Measurements from ENCODE around the gene PRF1.

The PRF1 gene

GRCh38 chr10:70576803-70577517 is 25.6 kb downstream of the PRF1 start:
- peak; percentile 48 for DNase-seq (ENCODE audit: low spot score)

- DNase-seq (ENCODE audit: low spot score): peak; percentile 33
Measured at GRCh38 chr10:70575874-70576802, 26.4 kb downstream of the PRF1 start.

GRCh38 chr10:70575486-70575873 is 27.1 kb downstream of the PRF1 start:
- DNase-seq (ENCODE audit: low spot score): no peak

GRCh38 chr10:70573599-70574506 is 28.7 kb downstream of the PRF1 start:
- DNase-seq (ENCODE audit: low spot score): no peak

GRCh38 chr10:70571636-70572439 is 30.7 kb downstream of the PRF1 start:
- DNase-seq (ENCODE audit: low spot score): no peak

GRCh38 chr10:70571236-70571635 is 31.3 kb downstream of the PRF1 start:
- DNase-seq (ENCODE audit: low spot score): no peak

GRCh38 chr10:70568781-70569495 is 33.6 kb downstream of the PRF1 start:
- no peak for DNase-seq (ENCODE audit: low spot score)

GRCh38 chr10:70568113-70568512 is 34.4 kb downstream of the PRF1 start:
- DNase-seq (ENCODE audit: low spot score): no peak

- no peak for DNase-seq (ENCODE audit: low spot score)
Measured at GRCh38 chr10:70567603-70568002, 34.9 kb downstream of the PRF1 start.

- no peak for DNase-seq (ENCODE audit: low spot score)
Measured at GRCh38 chr10:70566515-70567290, 35.8 kb downstream of the PRF1 start.

GRCh38 chr10:70565556-70566514 is 36.7 kb downstream of the PRF1 start:
- DNase-seq (ENCODE audit: low spot score): no peak

GRCh38 chr10:70564901-70565351 is 37.6 kb downstream of the PRF1 start:
- DNase-seq (ENCODE audit: low spot score): no peak

- no peak for DNase-seq (ENCODE audit: low spot score)
Measured at GRCh38 chr10:70564113-70564725, 38.3 kb downstream of the PRF1 start.

- no peak for DNase-seq (ENCODE audit: low spot score)
Measured at GRCh38 chr10:70563230-70563629, 39.3 kb downstream of the PRF1 start.

GRCh38 chr10:70562036-70562755 is 40.3 kb downstream of the PRF1 start:
- DNase-seq (ENCODE audit: low spot score): no peak

- DNase-seq (ENCODE audit: low spot score): no peak
Measured at GRCh38 chr10:70561558-70561957, 41.0 kb downstream of the PRF1 start.

GRCh38 chr10:70561070-70561469 is 41.5 kb downstream of the PRF1 start:
- DNase-seq (ENCODE audit: low spot score): peak; percentile 59
